Activated CD8-positive, alpha-beta memory T cell treated with anti-CD3 and anti-CD28 coated beads for 36 hours (primary cell): Measurements from ENCODE around the gene GPR35. TPM values are rescaled to one million over a fixed set of nuclear protein-coding genes. Genes with fewer than 3 reads are reported as not detected.
"Not testable (repeated sequence)": the region's sequence is repeated elsewhere in the genome, so short reads cannot be mapped to it uniquely, and the experiment has no call there.

Experiments
- CTCF ChIA-PET: fragments of 350-600 bp; sonication (Branson Sonifier 250); formaldehyde crosslinking; loops from one replicate; lab custom pipeline; 2021; ENCODE audit warnings: antibody characterized with exemption; lab: Charles Lee
- POLR2A ChIA-PET: fragments of 350-600 bp; sonication (Branson Sonifier 250); formaldehyde crosslinking; loops from one replicate; lab custom pipeline; 2021; ENCODE audit warnings: antibody characterized with exemption; lab: Charles Lee
- total RNA-seq, 2 experiments: library from RNA; stranded (reverse); gene quantifications; one replicate each; pipeline ENCODE4 v1.2.3, GENCODE V29; 2021

Gene GPR35
- total RNA-seq, 2 experiments from 2014 or later, result 12.6 to 13.3 TPM

DNA sequence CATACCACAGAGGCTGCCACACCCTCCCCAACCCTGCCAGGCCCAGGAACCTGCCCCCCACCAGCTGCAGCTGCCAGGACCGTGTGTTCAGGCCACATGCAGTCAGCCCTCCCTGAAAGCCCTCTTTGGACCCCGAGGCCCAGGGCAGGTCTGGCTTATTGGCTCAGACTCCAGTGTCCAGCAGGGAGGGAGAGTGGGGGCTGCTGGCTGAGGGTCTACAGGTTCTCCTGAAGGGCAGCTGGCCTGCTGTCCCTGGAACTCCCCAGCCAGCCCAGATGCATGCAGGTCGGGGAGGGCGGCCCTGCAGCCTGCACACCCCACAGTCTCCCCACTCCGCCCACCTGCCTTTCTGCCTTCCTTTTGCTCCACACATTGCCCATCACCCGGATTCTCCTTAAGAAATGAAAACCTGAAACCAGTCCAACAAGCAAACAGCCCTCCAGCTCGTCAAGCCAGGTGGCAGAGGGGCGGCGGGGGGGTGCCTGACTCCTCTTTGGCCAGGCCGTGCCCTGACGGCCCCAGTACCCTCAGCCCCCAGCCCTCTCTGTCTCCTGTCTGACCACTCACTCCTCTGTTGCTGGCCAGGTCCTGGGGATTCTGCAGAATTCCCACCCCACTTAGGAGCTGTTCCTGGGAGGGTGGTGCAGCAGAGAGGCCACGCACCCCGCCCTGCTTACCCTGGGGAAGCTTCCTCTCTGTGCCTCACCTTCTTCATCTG lies 18.0 kb downstream of the GPR35 start:
- POLR2A ChIA-PET, result no interaction called here
- CTCF ChIA-PET, result no interaction called here

GRCh38 chr2:240643811-240644150 lies 18.5 kb downstream of the GPR35 start:
- POLR2A ChIA-PET, result no interaction called here
- CTCF ChIA-PET, result no interaction called here

DNA sequence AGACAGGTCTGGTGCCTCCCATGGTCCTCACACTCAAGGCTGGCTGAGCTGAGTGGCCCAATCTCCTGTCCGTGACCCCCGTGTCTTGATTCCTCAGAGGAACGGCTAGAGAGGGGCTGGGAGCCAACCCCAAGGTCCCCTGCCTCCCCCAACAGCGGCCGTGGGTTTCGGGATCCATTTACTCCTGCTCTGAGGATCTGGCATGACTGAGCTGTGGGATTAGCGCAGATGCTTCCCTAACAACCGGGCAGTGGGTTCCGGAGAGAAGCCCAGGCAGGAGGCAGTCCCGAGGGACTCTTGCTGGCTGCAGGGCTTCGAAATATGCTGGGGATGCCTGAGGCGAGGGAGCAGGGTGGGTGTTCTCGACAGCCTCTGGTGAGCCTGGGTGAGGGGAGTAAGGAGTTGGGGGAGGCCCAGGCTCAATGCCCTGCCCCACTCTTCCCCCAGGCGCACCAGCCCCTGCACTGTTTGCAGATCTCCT lies 18.9 kb downstream of the GPR35 start:
- CTCF ChIA-PET, result no interaction called here

GRCh38 chr2:240644859-240645301 lies 19.6 kb downstream of the GPR35 start:
- ChIA-PET CTCF (no interaction called here), POLR2A (no interaction called here)

More for the DNA sequence above, 18.9 kb downstream of the GPR35 start:
- POLR2A ChIA-PET, result no interaction called here

DNA sequence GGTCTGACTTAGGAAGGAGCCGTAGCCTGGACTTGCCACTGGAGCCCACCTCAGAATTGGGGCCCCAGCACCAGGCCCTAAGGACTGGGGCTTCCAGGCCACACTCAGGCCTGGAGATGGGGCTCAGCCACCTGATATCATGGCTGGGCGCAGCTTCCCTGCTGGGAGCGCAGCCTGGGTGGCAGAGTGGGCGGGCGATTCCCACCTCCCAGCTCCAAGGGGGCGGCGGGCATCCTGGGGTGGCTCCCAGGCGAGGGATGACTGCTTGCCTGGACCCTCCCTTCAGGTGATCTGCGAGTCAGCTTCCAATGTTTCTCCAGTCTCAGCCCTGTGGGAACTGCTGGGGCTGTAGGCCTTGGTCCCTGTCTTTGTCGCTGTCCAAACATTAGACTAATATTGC lies 20.1 kb downstream of the GPR35 start:
- ChIA-PET CTCF (no interaction called here), POLR2A (no interaction called here)

GRCh38 chr2:240645801-240646175 lies 20.5 kb downstream of the GPR35 start:
- ChIA-PET POLR2A (interaction anchor here (0.6 kb wide), 1 partner anchor 620 kb away, joined by 10 read pairs; no protein-coding TSS in a partner anchor), CTCF (no interaction called here)

DNA sequence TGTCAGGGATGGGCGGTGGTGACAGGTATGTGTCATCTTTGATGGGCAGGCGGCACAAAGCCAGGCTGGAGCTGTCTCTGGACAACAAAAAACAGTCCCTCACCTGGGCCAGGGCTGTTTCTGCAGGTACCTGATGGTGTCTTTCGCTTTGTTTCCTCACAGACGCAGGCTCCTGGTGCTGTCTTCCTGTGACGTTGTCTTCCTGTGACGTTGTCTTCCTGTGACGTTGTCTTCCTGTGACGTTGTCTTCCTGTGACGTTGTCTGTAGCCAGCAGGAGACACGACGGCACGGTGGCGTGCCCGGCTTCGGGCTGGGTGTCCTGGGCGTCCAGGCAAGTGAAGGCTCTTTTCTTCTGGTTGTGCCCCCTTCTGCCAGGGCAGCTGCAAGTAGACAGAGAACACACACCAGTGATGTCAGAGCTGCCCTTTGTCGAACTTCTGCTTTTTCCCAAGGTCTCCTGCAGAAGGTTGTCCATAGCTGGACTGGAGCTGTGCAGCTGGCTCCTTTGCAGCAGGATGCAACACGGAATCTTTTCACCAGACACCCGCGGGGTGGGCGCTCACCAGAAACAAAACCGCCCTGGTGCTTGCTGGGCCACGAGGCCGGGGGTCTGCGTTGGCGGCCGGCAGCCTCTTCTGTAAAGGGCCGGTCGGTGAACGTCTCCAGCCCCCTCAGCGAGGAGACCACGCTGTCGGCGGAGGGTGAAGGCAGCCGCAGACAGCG lies 21.1 kb downstream of the GPR35 start:
- ChIA-PET CTCF (interaction anchor here (0.6 kb wide), 1 partner anchor 840 kb away, joined by 3 read pairs; no protein-coding TSS in a partner anchor), POLR2A (interaction anchor here (0.6 kb wide), 1 partner anchor 620 kb away, joined by 10 read pairs; no protein-coding TSS in a partner anchor)

DNA sequence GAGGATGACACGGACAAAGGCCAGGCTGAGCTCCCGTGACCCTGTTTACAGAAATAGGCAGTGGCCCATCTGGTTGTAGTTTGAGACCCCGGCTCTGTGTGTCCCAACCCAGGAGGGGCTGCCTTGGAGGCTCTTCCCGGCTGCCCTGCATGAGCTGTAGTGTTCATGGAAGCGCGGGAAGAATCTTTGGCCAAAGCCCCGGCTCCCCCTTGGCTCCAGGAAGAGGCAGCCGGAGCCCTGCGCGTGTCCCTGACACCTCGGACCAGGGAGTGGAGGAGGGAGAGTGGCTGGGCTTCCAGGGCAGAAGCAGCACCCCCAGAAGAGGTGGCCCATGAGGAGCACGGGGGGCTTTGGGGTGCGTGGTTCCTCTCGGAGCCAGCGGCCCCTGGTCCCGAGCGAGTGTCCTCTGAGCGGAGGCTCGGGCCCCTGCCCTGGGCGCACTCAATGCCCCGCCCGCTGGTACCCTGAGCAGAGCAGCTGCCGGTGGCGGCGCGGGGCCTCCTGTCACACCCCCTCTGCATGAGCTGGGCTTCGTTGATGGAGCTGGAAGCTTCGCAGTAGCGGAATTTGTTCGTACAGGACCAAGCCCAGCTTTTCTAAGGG lies 21.7 kb downstream of the GPR35 start:
- POLR2A ChIA-PET, result no interaction called here
- CTCF ChIA-PET, result interaction anchor here (0.6 kb wide), 1 partner anchor 839 kb away, joined by 3 read pairs; no protein-coding TSS in a partner anchor

- POLR2A ChIA-PET, result no interaction called here
- CTCF ChIA-PET, result no interaction called here
Observed at GRCh38 chr2:240647503-240648154, 22.3 kb downstream of the GPR35 start.

DNA sequence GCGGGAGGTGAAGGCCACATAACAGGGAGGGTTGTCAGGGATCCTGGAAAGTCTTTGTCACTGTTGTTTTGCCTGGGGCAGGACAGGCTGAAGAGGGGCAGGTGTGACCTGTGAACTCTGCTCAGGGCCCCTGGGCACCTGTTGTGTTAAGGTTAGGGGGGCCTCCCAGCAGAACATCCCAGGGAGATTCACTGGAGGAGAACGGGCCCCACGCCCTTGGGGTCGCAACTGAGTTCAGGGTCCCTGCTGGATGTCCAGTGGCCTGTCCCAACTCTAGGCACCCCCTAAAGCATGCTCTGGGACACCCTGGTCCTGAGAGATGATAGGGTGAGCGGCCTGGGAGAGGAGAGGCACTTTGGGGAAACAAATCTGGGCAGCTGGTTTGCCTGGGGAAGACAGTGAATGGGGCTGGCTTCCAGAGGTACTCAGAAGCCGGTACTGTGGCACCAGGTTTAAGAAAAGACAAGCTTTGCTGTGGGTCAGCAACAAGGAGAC lies 22.9 kb downstream of the GPR35 start:
- ChIA-PET POLR2A (no interaction called here), CTCF (no interaction called here)

- POLR2A ChIA-PET, result no interaction called here
- CTCF ChIA-PET, result no interaction called here
Observed at GRCh38 chr2:240648650-240649275, 23.5 kb downstream of the GPR35 start.

DNA sequence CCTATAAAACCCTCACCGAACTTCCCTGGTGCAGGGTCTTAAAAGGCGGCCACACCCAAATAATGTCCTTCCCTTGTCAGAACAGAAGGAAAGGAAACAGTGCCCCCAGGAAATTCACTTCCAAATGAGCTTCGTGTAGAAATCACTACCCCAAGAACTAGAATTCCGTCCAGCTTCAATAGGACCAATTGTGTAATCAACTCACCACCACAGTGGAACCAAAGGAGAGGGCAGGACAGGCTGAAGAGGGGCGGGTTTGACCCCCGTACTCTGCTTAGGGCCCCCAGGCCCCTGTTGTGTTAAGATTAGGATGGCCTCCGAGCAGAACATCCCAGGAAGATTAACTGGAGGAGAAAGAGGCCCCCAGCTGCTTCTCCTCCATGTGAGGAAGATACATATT lies 24.1 kb downstream of the GPR35 start:
- ChIA-PET POLR2A (no interaction called here), CTCF (no interaction called here)

GRCh38 chr2:240650254-240650965 lies 25.1 kb downstream of the GPR35 start:
- ChIA-PET CTCF (no interaction called here), POLR2A (no interaction called here)

DNA sequence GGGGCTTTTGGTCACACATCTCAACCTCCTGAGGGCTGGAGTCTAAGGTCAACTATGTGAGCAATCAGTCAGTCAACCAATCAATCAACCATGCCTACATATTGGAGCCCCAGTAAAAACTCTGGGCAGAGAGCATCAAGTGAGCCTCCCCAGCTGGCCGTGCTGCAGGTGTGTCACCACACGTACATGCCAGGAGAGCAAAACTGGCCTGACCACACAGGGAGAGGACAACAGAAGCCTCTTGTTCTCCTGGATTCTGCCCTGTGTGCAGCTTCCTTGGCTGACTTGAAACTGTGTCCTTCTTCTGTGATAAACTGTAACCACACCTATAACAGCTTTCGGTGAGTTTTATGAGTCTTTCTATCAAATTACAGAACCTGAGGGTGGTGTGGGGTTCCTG lies 25.9 kb downstream of the GPR35 start:
- CTCF ChIA-PET, result no interaction called here
- POLR2A ChIA-PET, result no interaction called here

- ChIA-PET CTCF (no interaction called here), POLR2A (no interaction called here)
Observed at GRCh38 chr2:240655931-240656886, 30.9 kb downstream of the GPR35 start.

- POLR2A ChIA-PET, result not testable (repeated sequence)
Observed at GRCh38 chr2:240659883-240660282, 34.6 kb downstream of the GPR35 start.

DNA sequence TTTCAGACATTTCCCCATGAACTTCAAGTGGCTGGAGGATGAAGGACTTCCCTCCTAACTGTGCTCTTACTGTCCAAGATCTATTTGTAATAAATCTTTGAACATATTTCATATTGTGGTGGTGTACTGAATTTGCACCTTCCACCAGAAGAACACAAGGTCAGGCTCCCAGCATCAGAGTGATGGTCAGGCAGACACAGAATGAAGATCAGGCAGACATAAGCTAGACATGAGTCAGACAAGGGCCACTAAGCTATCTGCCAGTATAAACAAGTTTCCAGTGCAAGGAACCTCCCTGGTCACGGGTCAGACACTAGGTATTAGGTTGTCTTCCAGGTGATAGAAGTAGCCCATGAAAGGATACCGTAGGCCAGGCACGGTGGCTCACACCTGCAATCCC lies 37.4 kb downstream of the GPR35 start:
- ChIA-PET POLR2A (no interaction called here), CTCF (no interaction called here)

More at GRCh38 chr2:240659883-240660282, 34.6 kb downstream of the GPR35 start:
- CTCF ChIA-PET, result not testable (repeated sequence)
